Measurements from ENCODE around the gene PDGFRB. TPM values are rescaled to one million over a fixed set of nuclear protein-coding genes. Genes with fewer than 3 reads are reported as not detected.

The PDGFRB gene
- total and polyA plus RNA-seq, 4 donors, result 5.2 to 13.1 (median 8.3) TPM

- 88% methylated on average over 4 of the region's 4 CpGs for WGBS
- peaks cover 0 to 2% (median 0%) of the 10 kb centered on the region in 4 donors for H3K36me3 ChIP-seq (ENCODE audit: control insufficient read depth in 4 of 4, insufficient read depth in 3 of 4, low read depth in 1 of 4, low read length in 3 of 4)
- no peak for TF ChIP-seq ATF3 (IDR thresholded peaks at IDR 0.05)
- TF ChIP-seq FOXA2 (IDR thresholded peaks at IDR 0.05), result no peak
- TF ChIP-seq RAD21 (IDR thresholded peaks at IDR 0.05), result no peak
- no peak for TF ChIP-seq GABPA (IDR thresholded peaks at IDR 0.05 in 1 of 2, conservative IDR thresholded peaks at IDR 0.05 in 1 of 2)
- TF ChIP-seq FOXA1 (IDR thresholded peaks at IDR 0.05), result no peak
- TF ChIP-seq YY1 (IDR thresholded peaks at IDR 0.05), result no peak
- no peak for TF ChIP-seq REST (IDR thresholded peaks at IDR 0.05)
- TF ChIP-seq HNF4A (conservative IDR thresholded peaks at IDR 0.05), result no peak
- no peak for TF ChIP-seq TAF1 (conservative IDR thresholded peaks at IDR 0.05)
- TF ChIP-seq JUND (IDR thresholded peaks at IDR 0.05), result no peak
- TF ChIP-seq MAX (IDR thresholded peaks at IDR 0.05), result no peak
- no peak for TF ChIP-seq ZBTB33 (IDR thresholded peaks at IDR 0.05)
- TF ChIP-seq HNF4G (IDR thresholded peaks at IDR 0.05), result no peak
- DNase-seq (ENCODE audit: low spot score), result no peak
- H3K27me3 ChIP-seq (ENCODE audit: control insufficient read depth in 4 of 4, insufficient read depth in 4 of 4, low read length in 3 of 4), result no peaks in the 10 kb centered on the region
- H3K4me3 ChIP-seq (ENCODE audit: low read depth in 1 of 3, low read length in 3 of 3), result no peak overlapping the region
- peak overlapping the region in 1 of 2 donors; percentile 11 for H3K27ac ChIP-seq (ENCODE audit: low read depth in 1 of 2, low read length in 2 of 2)
- H3K9ac ChIP-seq (ENCODE audit: low read depth in 1 of 2, low read length in 2 of 2), result no peak overlapping the region
- H3K9me3 ChIP-seq (ENCODE audit: control insufficient read depth in 4 of 4, low read length in 3 of 4), result no peaks in the 10 kb centered on the region
- peaks cover 5 to 42% (median 28%) of the 10 kb centered on the region in 4 donors for H3K4me1 ChIP-seq (ENCODE audit: control insufficient read depth in 4 of 4, insufficient read depth in 4 of 4, low read length in 3 of 4)
Observed at GRCh38 chr5:150131461-150131860, 24.2 kb downstream of the PDGFRB start.

GRCh38 chr5:150130493-150130922 is 25.1 kb downstream of the PDGFRB start:
- DNase-seq (ENCODE audit: low spot score), result no peak
- no peaks in the 10 kb centered on the region for H3K27me3 ChIP-seq (ENCODE audit: control insufficient read depth in 4 of 4, insufficient read depth in 4 of 4, low read length in 3 of 4)
- no peak overlapping the region for H3K9ac ChIP-seq (ENCODE audit: low read depth in 1 of 2, low read length in 2 of 2)
- peaks cover 0 to 2% (median 0%) of the 10 kb centered on the region in 4 donors for H3K36me3 ChIP-seq (ENCODE audit: control insufficient read depth in 4 of 4, insufficient read depth in 3 of 4, low read depth in 1 of 4, low read length in 3 of 4)
- H3K27ac ChIP-seq (ENCODE audit: low read depth in 1 of 2, low read length in 2 of 2), result peak overlapping the region; percentile 65 to 66
- no peaks in the 10 kb centered on the region for H3K9me3 ChIP-seq (ENCODE audit: control insufficient read depth in 4 of 4, low read length in 3 of 4)
- no peak overlapping the region for H3K4me3 ChIP-seq (ENCODE audit: low read depth in 1 of 3, low read length in 3 of 3)
- peaks cover 0 to 33% (median 21%) of the 10 kb centered on the region in 4 donors for H3K4me1 ChIP-seq (ENCODE audit: control insufficient read depth in 4 of 4, insufficient read depth in 4 of 4, low read length in 3 of 4)
- 83% methylated on average over 8 of the region's 8 CpGs for WGBS
- no peak for TF ChIP-seq NR2F2 (IDR thresholded peaks at IDR 0.05)
- no peak for TF ChIP-seq HNF4A (conservative IDR thresholded peaks at IDR 0.05)
- TF ChIP-seq CTCF (IDR thresholded peaks at IDR 0.05; ENCODE audit: low read depth, low read length, missing input control), result no peak
- no peak for TF ChIP-seq ATF3 (IDR thresholded peaks at IDR 0.05)
- TF ChIP-seq RXRA (IDR thresholded peaks at IDR 0.05), result no peak
- no peak for TF ChIP-seq HNF4G (IDR thresholded peaks at IDR 0.05)
- TF ChIP-seq EGR1 (IDR thresholded peaks at IDR 0.05; ENCODE audit: low read depth in 2 of 2), result no peak
- TF ChIP-seq ZBTB33 (IDR thresholded peaks at IDR 0.05), result no peak
- TF ChIP-seq FOXA2 (IDR thresholded peaks at IDR 0.05), result no peak
- TF ChIP-seq REST (IDR thresholded peaks at IDR 0.05), result no peak
- no peak for TF ChIP-seq MAX (IDR thresholded peaks at IDR 0.05)
- TF ChIP-seq GABPA (IDR thresholded peaks at IDR 0.05 in 1 of 2, conservative IDR thresholded peaks at IDR 0.05 in 1 of 2), result no peak
